Smooth muscle cell (in vitro differentiated cells): Measurements from ENCODE around the gene PTCD2. TPM values are rescaled to one million over a fixed set of nuclear protein-coding genes. Genes with fewer than 3 reads are reported as not detected.

Experiments
- DNase-seq: peaks from one replicate; lab custom pipeline; 2025; ENCODE audit not compliant: unreplicated experiment; lab: John Stamatoyannopoulos, UW
- H2AFZ ChIP-seq: fragments of 200-600 bp; sonication (generic); 2 replicates; pipeline ENCODE4 v1.6.0; 2016; ENCODE audit warnings: antibody characterized with exemption, low read depth, mild to moderate bottlenecking
- H3F3A ChIP-seq: fragments of 200-600 bp; sonication (generic); 2 replicates; pipeline ENCODE4 v1.6.0; 2017; ENCODE audit warnings: antibody characterized with exemption, low read depth
- H3K27ac ChIP-seq: fragments of 200-600 bp; sonication (generic); 2 replicates; pipeline ENCODE4 v1.5.1; 2016; ENCODE audit warnings: low read depth, mild to moderate bottlenecking
- H3K27me3 ChIP-seq: fragments of 200-600 bp; sonication (generic); 2 replicates; pipeline ENCODE4 v1.6.1; 2016; ENCODE audit warnings: low read depth, mild to moderate bottlenecking
- H3K36me3 ChIP-seq: fragments of 200-600 bp; sonication (generic); 2 replicates; pipeline ENCODE4 v1.5.1; 2016; ENCODE audit warnings: low read depth
- H3K4me1 ChIP-seq: fragments of 200-600 bp; sonication (generic); 2 replicates; pipeline ENCODE4 v1.5.1; 2016; ENCODE audit warnings: low read depth
- H3K4me2 ChIP-seq: fragments of 200-600 bp; sonication (generic); 2 replicates; pipeline ENCODE4 v1.6.0; 2016; ENCODE audit warnings: mild to moderate bottlenecking
- H3K4me3 ChIP-seq: fragments of 200-600 bp; sonication (generic); 2 replicates; pipeline ENCODE4 v1.5.1; 2016; ENCODE audit warnings: mild to moderate bottlenecking
- H3K79me2 ChIP-seq: fragments of 200-600 bp; sonication (generic); 2 replicates; pipeline ENCODE4 v1.6.0; 2016; ENCODE audit warnings: low read depth, mild to moderate bottlenecking
- H3K9ac ChIP-seq: fragments of 200-600 bp; sonication (generic); 2 replicates; pipeline ENCODE4 v1.6.0; 2016; ENCODE audit warnings: low read depth
- H3K9me3 ChIP-seq: fragments of 200-600 bp; sonication (generic); replicated peaks from 2 replicates; pipeline ENCODE4 v1.5.1; 2016; ENCODE audit warnings: low read depth
- H4K20me1 ChIP-seq: fragments of 200-600 bp; sonication (generic); 2 replicates; pipeline ENCODE4 v1.6.0; 2016; ENCODE audit warnings: low read depth
- CTCF ChIP-seq: fragments of 200-600 bp; sonication (generic); IDR thresholded peaks from 2 replicates; pipeline ENCODE4 v1.5.1; 2017; ENCODE audit warnings: borderline replicate concordance, mild to moderate bottlenecking, antibody characterized with exemption; ENCODE audit not compliant: insufficient read depth, poor library complexity, severe bottlenecking
- WGBS: methylation state at CpG from one replicate; pipeline ENCODE4 v1.1.7; 2016; ENCODE audit warnings: low lambda C conversion rate; 5-methylcytosine and 5-hydroxymethylcytosine counted together
- polyA plus RNA-seq: library from polyadenylated mRNA; unstranded; fragments of >200 nt; fragmentation: Nextera tagmentation; extraction: Ambion mirVana; gene quantifications from 2 replicates; pipeline ENCODE4 v1.2.1, GENCODE V29; 2016
- total RNA-seq: library from RNA; depleted of rRNA; stranded (reverse); fragments of >200 nt; gene quantifications from 2 replicates; pipeline ENCODE4 v1.2.3, GENCODE V29; 2014

PTCD2 gene
- total and polyA plus RNA-seq, 2 experiments from 2014 or later: 6.3 to 8.5 TPM

- 92% methylated on average over 1 of the region's 1 CpG for WGBS
- no peaks in the 10 kb centered on the region for H3K79me2 ChIP-seq
- no peaks in the 10 kb centered on the region for H3K9me3 ChIP-seq
- no peaks in the 10 kb centered on the region for H3K36me3 ChIP-seq
- DNase-seq: no peak
- no peaks in the 10 kb centered on the region for H3K4me1 ChIP-seq
- H3F3A ChIP-seq: no peaks in the 10 kb centered on the region
- no peak overlapping the region for H2AFZ ChIP-seq
- no peak overlapping the region for H3K4me3 ChIP-seq
- H3K9ac ChIP-seq: no peak overlapping the region
- H3K27ac ChIP-seq: no peak overlapping the region
- no peaks in the 10 kb centered on the region for H4K20me1 ChIP-seq
- no peaks in the 10 kb centered on the region for H3K27me3 ChIP-seq
- TF ChIP-seq CTCF: no peak
- H3K4me2 ChIP-seq: no peak overlapping the region
Observed at GRCh38 chr5:72330712-72331111, 10.5 kb downstream of the PTCD2 start.

- TF ChIP-seq CTCF: no peak
- H3K27ac ChIP-seq: no peak overlapping the region
- H2AFZ ChIP-seq: no peak overlapping the region
- no peaks in the 10 kb centered on the region for H3K79me2 ChIP-seq
- H3K36me3 ChIP-seq: peaks cover 7% of the 10 kb centered on the region
- H3K27me3 ChIP-seq: no peaks in the 10 kb centered on the region
- DNase-seq: no peak
- no peaks in the 10 kb centered on the region for H3K9me3 ChIP-seq
- H3K9ac ChIP-seq: no peak overlapping the region
- no peak overlapping the region for H3K4me2 ChIP-seq
- no peaks in the 10 kb centered on the region for H3F3A ChIP-seq
- no peaks in the 10 kb centered on the region for H3K4me1 ChIP-seq
- no peaks in the 10 kb centered on the region for H4K20me1 ChIP-seq
- 97% methylated on average over 1 of the region's 1 CpG for WGBS
- no peak overlapping the region for H3K4me3 ChIP-seq
Observed at GRCh38 chr5:72337159-72337558, 17.0 kb downstream of the PTCD2 start.

GRCh38 chr5:72338689-72339209, 18.6 kb downstream of the PTCD2 start:
- Histone ChIP-seq H3K27ac (no peak overlapping the region), H3K79me2 (no peaks in the 10 kb centered on the region), H4K20me1 (no peaks in the 10 kb centered on the region), H3K27me3 (no peaks in the 10 kb centered on the region), H2AFZ (no peak overlapping the region), H3K36me3 (peaks cover 7% of the 10 kb centered on the region), H3F3A (no peaks in the 10 kb centered on the region), H3K9ac (no peak overlapping the region), H3K4me1 (no peaks in the 10 kb centered on the region), H3K9me3 (no peaks in the 10 kb centered on the region), H3K4me2 (no peak overlapping the region), H3K4me3 (no peak overlapping the region)
- no peak for DNase-seq
- TF ChIP-seq CTCF: no peak
- WGBS: 95% methylated on average over 4 of the region's 4 CpGs

GRCh38 chr5:72346398-72346797, 26.2 kb downstream of the PTCD2 start:
- no peaks in the 10 kb centered on the region for H3K36me3 ChIP-seq
- no peak for DNase-seq
- no peaks in the 10 kb centered on the region for H3K79me2 ChIP-seq
- TF ChIP-seq CTCF: no peak
- H3K9ac ChIP-seq: no peak overlapping the region
- H3K4me2 ChIP-seq: no peak overlapping the region
- WGBS: 90% methylated on average over 2 of the region's 2 CpGs
- H4K20me1 ChIP-seq: no peaks in the 10 kb centered on the region
- no peaks in the 10 kb centered on the region for H3K27me3 ChIP-seq
- peak overlapping the region; percentile 98 for H3K27ac ChIP-seq
- H2AFZ ChIP-seq: no peak overlapping the region
- no peak overlapping the region for H3K4me3 ChIP-seq
- peaks cover 9% of the 10 kb centered on the region for H3F3A ChIP-seq
- no peaks in the 10 kb centered on the region for H3K4me1 ChIP-seq
- no peaks in the 10 kb centered on the region for H3K9me3 ChIP-seq
